ENCODE data around the gene VSTM1.

The VSTM1 gene

GRCh38 chr19:54063350-54064116 lies at the start of gene VSTM1:
Gene VSTM1 (minus strand): TSS chr19:54063897. CDS start chr19:54063777, 120 bp downstream.
- no peak within 1 kb of the TSS for H3K4me3 ChIP-seq (replicated peaks in 1 of 2; ENCODE audit: low read depth in 2 of 2, low read length in 2 of 2)
- DNase-seq (ENCODE audit: low read depth in 2 of 2): no peak
- TF ChIP-seq CTCF (IDR thresholded peaks at IDR 0.05; ENCODE audit: low read depth, low read length): no peak

- H3K4me3 ChIP-seq (replicated peaks in 1 of 2; ENCODE audit: low read depth in 2 of 2, low read length in 2 of 2): no peak overlapping the region
- TF ChIP-seq CTCF (IDR thresholded peaks at IDR 0.05; ENCODE audit: low read depth, low read length): no peak
Observed at GRCh38 chr19:54109651-54110050, 46.0 kb upstream of the VSTM1 start.

GRCh38 chr19:54108496-54108895 lies 44.8 kb upstream of the VSTM1 start:
- H3K4me3 ChIP-seq (replicated peaks in 1 of 2; ENCODE audit: low read depth in 2 of 2, low read length in 2 of 2): no peak overlapping the region
- no peak for DNase-seq (ENCODE audit: low read depth in 2 of 2)
- no peak for TF ChIP-seq CTCF (IDR thresholded peaks at IDR 0.05; ENCODE audit: low read depth, low read length)

More at GRCh38 chr19:54109651-54110050, 46.0 kb upstream of the VSTM1 start:
- DNase-seq (ENCODE audit: low read depth in 2 of 2): no peak

GRCh38 chr19:54107876-54108490 lies 44.3 kb upstream of the VSTM1 start:
- no peak for TF ChIP-seq CTCF (IDR thresholded peaks at IDR 0.05; ENCODE audit: low read depth, low read length)
- no peak for DNase-seq (ENCODE audit: low read depth in 2 of 2)
- H3K4me3 ChIP-seq (replicated peaks in 1 of 2; ENCODE audit: low read depth in 2 of 2, low read length in 2 of 2): no peak overlapping the region

GRCh38 chr19:54106716-54107115 lies 43.0 kb upstream of the VSTM1 start:
- no peak overlapping the region for H3K4me3 ChIP-seq (replicated peaks in 1 of 2; ENCODE audit: low read depth in 2 of 2, low read length in 2 of 2)
- DNase-seq (ENCODE audit: low read depth in 2 of 2): no peak
- TF ChIP-seq CTCF (IDR thresholded peaks at IDR 0.05; ENCODE audit: low read depth, low read length): no peak

GRCh38 chr19:54105796-54106195 lies 42.1 kb upstream of the VSTM1 start:
- H3K4me3 ChIP-seq (replicated peaks in 1 of 2; ENCODE audit: low read depth in 2 of 2, low read length in 2 of 2): no peak overlapping the region
- TF ChIP-seq CTCF (IDR thresholded peaks at IDR 0.05; ENCODE audit: low read depth, low read length): no peak
- DNase-seq (ENCODE audit: low read depth in 2 of 2): no peak

All from cardiac fibroblast (primary cell).